Mesenteric fat pad (tissue), 1 donor: Measurements from ENCODE around the gene UBAP1. TPM values are rescaled to one million over a fixed set of nuclear protein-coding genes. Genes with fewer than 3 reads are reported as not detected.
"Not testable (repeated sequence)": the region's sequence is repeated elsewhere in the genome, so short reads cannot be mapped to it uniquely, and the experiment has no call there.

Experiments used
- DNase-seq: peaks from one replicate; pipeline ENCODE4 v3.0.0-alpha.2; 2020; ENCODE audit warnings: low spot score
- total RNA-seq: library from RNA; stranded (reverse); fragmentation: NEBNext Ultra II Directional; extraction: Animal tissue kit (Norgen Biotek cat#: 25700); gene quantifications from one replicate; pipeline ENCODE4 v1.2.1, GENCODE V29; 2021
- donor health status: DM: yes; HTN: yes; CAD: no.

The UBAP1 gene
- total RNA-seq, 1 donor from 2014 or later = 56.0 TPM

- no peak for DNase-seq
Observed at GRCh38 chr9:34219421-34219820, 40.6 kb downstream of the UBAP1 start.

- DNase-seq = no peak
Observed at GRCh38 chr9:34220218-34220617, 41.4 kb downstream of the UBAP1 start.

GRCh38 chr9:34224349-34224748, 45.5 kb downstream of the UBAP1 start:
- DNase-seq = no peak

GRCh38 chr9:34226144-34226760, 47.4 kb downstream of the UBAP1 start:
- not testable (repeated sequence) for DNase-seq

GRCh38 chr9:34227445-34227844, 48.6 kb downstream of the UBAP1 start:
- DNase-seq = no peak

GRCh38 chr9:34230556-34230955, 51.7 kb downstream of the UBAP1 start:
- DNase-seq = no peak

GRCh38 chr9:34232201-34232600, 53.4 kb downstream of the UBAP1 start:
- no peak for DNase-seq

GRCh38 chr9:34233672-34234071, 54.8 kb downstream of the UBAP1 start:
- no peak for DNase-seq

- DNase-seq = no peak
Observed at GRCh38 chr9:34237836-34238235, 59.0 kb downstream of the UBAP1 start.

- DNase-seq = no peak
Observed at GRCh38 chr9:34240006-34240405, 61.2 kb downstream of the UBAP1 start.

GRCh38 chr9:34242830-34243229, 64.0 kb downstream of the UBAP1 start:
- no peak for DNase-seq

GRCh38 chr9:34245212-34245611, 66.4 kb downstream of the UBAP1 start:
- not testable (repeated sequence) for DNase-seq

- peak; percentile 22 for DNase-seq
Observed at GRCh38 chr9:34246453-34246852, 67.6 kb downstream of the UBAP1 start.

GRCh38 chr9:34247782-34248181, 68.9 kb downstream of the UBAP1 start:
- DNase-seq = not testable (repeated sequence)

GRCh38 chr9:34249274-34249673, 70.4 kb downstream of the UBAP1 start:
- no peak for DNase-seq

- peak; percentile 20 for DNase-seq
Observed at GRCh38 chr9:34250721-34251120, 71.9 kb downstream of the UBAP1 start.

GRCh38 chr9:34252016-34252415, 73.2 kb downstream of the UBAP1 start:
- no peak for DNase-seq

GRCh38 chr9:34252670-34253459, 74.0 kb downstream of the UBAP1 start:
- DNase-seq = no peak

- no peak for DNase-seq
Observed at GRCh38 chr9:34253460-34253837, 74.6 kb downstream of the UBAP1 start.

- no peak for DNase-seq
Observed at GRCh38 chr9:34254141-34254913, 75.5 kb downstream of the UBAP1 start.

GRCh38 chr9:34254966-34255825, 76.4 kb downstream of the UBAP1 start:
- no peak for DNase-seq
